Right lobe of liver (tissue), 4 donors: Measurements from ENCODE around the gene TIMM8A.

Source experiments
- POLR2A ChIP-seq: fragments of 450-650 bp; IDR thresholded peaks from one replicate; pipeline ENCODE4 v1.6.1; 2017; ENCODE audit warnings: antibody characterized with exemption, mild to moderate bottlenecking
- TF ChIP-seq, protein P1 (sequence below), 4 donors: fragments of 200-600 bp in 3 of 4; fragments of 450-650 bp in 1 of 4; IDR thresholded peaks; one replicate each; pipeline versions ENCODE4 v1.5.1 to v1.8.0; 2016 to 2022; ENCODE audit warnings: antibody characterized with exemption in 4 of 4, mild to moderate bottlenecking in 2 of 4
- donor health status: DM: no; HTN: no; CAD: no.
- donor health status: DM: no; HTN: no; CAD: no.
- donor health status: DM: no; HTN: yes; CAD: no.

DNA sequence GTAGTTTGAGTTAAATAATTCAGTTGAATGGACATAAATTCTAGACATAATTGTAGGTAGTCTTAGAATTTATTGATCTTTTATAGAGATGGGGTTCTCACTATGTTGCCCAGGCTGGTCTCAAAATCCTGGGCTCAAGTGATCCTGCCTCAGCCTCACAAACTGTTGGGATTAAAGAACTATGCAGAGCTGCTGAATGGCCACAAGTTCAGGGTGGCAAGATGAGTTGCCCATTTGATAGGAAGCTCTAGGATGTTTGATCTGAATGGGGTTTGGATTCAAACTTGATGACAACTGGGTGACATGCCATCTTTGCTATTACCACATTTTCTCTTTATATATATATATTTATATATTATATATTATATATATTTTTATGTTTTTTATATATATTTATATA, 45.8 kb upstream of the TIMM8A start:
- TF ChIP-seq, protein P1, sequence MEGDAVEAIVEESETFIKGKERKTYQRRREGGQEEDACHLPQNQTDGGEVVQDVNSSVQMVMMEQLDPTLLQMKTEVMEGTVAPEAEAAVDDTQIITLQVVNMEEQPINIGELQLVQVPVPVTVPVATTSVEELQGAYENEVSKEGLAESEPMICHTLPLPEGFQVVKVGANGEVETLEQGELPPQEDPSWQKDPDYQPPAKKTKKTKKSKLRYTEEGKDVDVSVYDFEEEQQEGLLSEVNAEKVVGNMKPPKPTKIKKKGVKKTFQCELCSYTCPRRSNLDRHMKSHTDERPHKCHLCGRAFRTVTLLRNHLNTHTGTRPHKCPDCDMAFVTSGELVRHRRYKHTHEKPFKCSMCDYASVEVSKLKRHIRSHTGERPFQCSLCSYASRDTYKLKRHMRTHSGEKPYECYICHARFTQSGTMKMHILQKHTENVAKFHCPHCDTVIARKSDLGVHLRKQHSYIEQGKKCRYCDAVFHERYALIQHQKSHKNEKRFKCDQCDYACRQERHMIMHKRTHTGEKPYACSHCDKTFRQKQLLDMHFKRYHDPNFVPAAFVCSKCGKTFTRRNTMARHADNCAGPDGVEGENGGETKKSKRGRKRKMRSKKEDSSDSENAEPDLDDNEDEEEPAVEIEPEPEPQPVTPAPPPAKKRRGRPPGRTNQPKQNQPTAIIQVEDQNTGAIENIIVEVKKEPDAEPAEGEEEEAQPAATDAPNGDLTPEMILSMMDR (IDR thresholded peaks at IDR 0.05) = no peak
- no peak for TF ChIP-seq POLR2A
